NCI-H345 (cell line): ENCODE data around the gene LAMTOR4.
A peak's percentile ranks its signal among the peaks of the same experiment; 100 is the strongest.

Experiments
- DNase-seq: peaks from one replicate; lab custom pipeline; 2025; lab: John Stamatoyannopoulos, UW

The LAMTOR4 gene

DNA sequence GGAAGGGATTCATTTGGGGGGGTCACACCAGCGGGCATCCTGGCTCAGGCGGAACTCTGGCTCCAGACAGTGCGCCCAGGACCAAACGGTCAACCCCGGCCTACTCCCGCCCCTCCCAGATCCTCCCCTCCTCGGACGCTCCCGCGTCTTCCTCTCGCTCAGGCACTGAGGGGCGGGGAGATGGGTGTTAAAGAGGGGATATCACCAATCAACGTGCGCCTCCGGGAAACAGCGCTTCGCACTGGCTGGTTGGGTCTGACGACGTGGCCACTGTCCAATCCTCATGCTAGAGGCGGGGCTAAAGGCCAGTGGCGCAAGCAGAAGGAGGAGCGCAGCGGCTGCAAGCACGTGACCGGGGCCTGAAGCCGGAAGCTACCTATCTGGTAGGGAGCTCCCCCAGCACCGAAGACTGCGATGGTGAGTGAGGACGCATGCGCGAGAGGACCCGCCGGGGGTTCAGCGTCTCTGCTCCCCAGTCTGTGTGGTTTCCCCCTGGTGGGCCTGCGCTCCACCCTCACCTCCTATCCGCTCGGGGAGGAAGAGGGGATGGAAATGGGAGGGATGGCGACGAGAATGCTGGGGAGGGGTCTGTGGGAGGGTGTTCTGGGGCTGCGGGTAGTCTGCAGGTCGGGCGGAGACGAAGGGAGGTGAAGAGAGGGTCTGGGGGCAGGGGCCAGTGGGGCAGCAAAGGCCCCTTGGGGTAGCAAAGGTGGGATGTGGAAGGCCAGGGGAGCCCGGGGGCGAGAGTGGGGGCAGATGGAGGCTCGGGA, at the start of gene LAMTOR4:
LAMTOR4 (plus strand) TSS at position 360 of the 770 bp plus-strand sequence; CDS start at position 415, 55 bp downstream.
- peak; percentile 99 for DNase-seq

DNA sequence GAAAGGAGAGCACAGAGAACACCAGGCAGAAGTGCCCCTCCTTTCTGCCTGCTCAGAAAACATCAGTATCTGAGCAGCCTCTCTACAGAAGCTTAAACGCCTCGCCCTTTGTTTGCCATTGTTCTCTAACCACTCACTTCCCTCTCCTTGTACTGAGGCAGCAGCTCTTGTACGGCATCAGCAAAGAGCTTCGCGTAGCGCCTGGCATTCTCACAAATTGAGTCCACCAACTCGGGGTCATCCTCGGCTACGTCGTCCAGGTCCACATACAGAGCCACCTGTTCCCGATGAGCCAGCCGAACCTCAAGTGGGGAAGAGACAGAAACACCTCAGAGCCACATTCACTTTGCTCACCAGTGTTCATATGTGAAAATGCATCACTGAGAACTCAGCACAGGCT, 49.3 kb upstream of the LAMTOR4 start:
- DNase-seq: no peak

DNA sequence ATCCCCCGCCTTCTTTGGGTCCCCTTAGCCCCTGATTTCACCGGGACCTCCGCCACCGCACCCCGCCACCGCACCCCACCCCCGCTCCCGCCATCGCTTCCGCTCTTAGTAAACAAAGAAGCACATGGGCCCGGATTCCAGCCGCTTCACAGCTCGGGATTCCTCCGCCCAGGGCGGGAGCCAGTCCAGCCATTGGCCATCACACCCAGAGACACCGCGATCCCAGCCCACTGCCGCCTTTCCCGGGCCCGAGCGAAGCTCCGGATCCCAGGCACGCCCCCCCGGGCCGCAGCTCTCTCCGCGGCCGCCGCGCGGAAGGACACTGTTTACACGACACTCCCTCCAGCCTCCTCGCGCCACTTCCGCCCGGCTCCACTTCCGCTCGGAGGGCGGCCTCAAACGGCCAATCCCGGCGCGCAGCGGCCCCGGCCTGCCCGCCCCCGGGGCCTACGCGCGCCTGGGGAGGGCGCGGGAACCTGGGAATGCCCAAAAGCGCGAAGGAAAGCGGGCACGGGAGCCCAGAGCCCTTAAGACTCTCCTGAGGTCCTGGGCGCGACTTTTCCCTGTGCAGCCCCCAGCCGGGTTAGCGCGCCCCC, 48.2 kb upstream of the LAMTOR4 start:
- peak; percentile 96 for DNase-seq

DNA sequence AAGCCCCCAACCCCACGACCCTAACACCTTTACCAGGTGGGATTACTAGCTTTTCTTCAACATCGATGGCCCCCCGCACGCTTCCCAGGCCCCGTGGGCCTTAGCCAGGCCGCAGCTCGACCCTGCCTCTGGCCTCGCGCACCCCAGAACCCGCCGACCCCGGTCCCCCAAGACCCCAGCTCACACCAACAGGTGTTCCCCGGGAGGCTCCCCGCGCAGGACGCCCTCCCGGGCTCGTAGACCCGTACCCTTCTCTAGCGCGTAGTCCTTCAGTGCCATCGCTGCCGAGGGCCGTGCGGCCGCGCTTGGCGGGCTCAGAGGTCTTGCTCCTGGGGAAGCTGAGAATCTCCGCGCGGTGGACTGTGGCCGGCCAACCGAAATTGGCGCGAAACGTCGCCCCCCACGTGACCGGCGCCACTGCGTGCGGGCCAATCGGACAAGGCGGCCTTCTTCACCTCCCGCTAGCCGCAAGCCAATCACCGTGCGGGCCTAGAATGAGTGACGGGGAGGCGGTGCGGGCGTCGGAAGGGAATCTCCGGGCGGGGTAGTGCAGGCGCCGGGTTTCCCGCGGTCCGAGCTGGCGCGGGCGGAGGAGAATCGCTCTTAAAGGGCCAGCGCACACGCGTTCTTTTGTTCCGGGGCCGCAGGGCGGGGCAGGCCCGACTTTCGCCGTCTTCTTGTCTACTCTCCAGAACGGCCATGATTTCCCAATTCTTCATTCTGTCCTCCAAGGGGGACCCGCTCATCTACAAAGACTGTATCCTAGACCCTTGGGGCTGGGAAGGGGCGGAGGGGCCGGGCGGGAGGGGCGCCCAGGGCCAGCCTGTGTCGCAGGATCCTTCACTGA, 47.5 kb upstream of the LAMTOR4 start, which contains the start of the genes AP4M1 and MCM7:
AP4M1 (plus strand) TSS at position 628 of the 847 bp plus-strand sequence; CDS start at position 700, 72 bp downstream.
MCM7 (minus strand) TSS at position 382 of the 847 bp plus-strand sequence; CDS start at position 279, 103 bp downstream.
- DNase-seq: peak; percentile 99

DNA sequence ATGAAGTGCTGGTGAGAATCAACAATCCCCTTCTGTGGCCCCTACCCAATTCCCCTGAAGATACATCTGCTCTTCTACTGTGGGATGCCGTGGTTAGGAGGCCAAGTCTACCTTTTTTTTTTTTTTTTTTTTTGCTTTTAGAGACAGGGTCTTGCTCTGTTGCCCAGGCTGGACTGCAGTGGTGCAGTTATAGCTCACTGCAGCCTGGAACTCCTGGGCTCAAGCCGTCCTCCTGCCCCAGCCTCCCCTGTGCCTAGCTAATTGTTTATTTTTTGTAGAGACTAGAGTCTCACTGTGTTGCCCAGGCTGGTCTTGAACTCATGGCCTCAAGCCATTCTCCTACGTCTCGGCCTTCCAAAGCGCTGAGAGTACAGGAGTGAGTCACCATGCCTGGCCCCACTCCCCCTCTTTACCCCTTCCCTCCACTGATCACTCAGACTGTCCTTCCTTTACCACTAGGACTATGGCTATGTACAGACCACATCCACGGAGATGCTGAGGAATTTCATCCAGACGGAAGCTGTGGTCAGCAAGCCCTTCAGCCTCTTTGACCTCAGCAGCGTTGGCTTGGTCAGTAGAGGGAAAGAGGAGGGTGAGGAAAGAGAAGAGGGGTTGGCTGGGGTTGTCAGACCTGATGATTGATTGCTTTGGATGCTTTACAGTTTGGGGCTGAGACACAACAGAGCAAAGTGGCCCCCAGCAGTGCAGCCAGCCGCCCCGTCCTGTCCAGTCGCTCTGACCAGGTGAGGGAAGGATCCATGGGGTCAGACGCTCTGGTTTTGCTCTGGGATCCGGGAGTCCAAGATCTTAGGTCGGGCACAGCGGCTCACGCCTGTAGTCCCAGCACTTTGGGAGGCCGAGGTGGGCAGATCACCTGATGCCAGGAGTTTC, 45.5 kb upstream of the LAMTOR4 start:
- DNase-seq: no peak

DNA sequence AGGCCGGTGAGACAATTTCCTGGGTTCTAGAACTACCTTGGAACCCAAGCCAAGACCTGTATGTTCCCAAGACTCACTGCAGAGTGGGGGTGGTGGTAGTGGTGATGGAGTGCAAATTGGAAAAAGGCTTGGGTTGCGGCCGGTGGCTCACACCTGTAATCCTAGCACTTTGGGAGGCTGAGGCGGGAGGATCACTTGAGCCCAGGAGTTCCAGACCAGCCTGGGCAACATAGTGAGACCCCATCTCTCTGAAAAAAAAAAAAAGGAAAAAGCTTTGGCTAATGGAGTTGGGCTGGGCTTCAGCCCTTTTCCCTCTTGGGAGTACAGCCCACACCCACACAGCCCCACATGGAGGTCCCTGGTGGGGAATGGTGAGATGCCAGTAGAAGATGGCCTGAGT, 43.2 kb upstream of the LAMTOR4 start:
- no peak for DNase-seq

DNA sequence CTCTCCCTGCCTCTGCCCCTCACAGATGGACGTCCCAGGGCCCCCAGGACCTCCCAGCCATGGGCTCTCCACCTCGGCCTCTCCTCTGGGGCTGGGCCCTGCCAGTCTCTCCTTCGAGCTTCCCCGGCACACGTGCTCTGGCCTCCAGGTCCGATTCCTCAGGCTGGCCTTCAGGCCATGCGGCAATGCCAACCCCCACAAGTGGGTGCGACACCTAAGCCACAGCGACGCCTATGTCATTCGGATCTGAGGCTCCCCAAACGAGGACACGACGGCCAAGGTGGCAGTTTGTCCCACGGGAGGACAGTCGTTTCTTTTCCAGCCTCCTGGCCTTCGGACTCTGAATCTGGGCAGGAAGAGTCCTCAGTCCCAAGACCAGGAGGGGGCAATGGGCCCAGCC, 42.1 kb upstream of the LAMTOR4 start:
- no peak for DNase-seq

DNA sequence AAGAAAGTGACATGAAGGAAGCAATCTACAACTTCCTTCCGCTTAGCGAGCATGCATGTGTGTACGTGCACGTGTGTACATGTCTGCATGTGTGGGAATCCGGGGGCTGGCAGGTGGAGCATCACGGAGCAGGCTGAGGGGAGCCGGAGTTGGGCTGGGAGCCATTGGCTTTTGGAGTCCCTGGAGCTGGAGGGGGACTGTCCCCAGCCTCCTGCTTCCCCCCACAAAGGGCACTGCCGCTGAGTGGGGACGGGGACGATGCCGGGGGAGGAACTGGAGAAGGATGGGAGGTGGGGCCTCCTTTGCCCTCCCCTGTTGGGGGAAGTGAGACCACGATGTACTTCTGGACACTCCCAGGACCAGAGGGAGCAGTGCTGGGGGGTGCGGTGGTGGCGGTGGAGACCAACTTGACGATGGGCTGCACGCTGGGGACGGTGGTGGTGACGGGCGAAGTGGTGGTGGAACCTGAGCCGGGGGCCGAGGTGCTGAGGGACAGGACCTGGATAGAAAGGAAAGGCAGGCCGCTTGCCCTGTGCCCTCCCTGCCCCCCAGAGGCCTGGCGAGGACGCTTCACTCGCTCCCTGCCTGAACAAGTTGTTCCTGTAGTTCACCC, 41.5 kb upstream of the LAMTOR4 start:
- DNase-seq: no peak

DNA sequence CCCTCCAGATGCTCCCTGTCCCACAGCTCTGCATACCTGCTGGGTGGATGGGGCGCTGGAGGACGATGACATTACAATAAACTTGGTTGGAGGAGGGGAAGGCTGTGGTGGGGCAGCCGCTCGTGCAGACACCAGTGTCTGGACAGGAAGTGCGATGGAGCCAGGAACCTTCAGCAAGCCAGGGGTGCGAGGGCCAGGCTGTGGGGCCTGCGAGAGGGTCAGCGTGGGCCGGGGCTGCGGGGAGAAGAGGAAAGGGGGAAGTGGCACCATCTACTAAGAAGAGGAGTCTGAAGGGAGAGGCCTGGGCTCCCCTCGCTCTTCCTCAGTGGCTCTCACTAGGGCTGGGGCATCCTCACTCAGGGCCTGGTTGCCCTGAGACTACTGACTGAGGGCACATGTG, 40.8 kb upstream of the LAMTOR4 start:
- no peak for DNase-seq

DNA sequence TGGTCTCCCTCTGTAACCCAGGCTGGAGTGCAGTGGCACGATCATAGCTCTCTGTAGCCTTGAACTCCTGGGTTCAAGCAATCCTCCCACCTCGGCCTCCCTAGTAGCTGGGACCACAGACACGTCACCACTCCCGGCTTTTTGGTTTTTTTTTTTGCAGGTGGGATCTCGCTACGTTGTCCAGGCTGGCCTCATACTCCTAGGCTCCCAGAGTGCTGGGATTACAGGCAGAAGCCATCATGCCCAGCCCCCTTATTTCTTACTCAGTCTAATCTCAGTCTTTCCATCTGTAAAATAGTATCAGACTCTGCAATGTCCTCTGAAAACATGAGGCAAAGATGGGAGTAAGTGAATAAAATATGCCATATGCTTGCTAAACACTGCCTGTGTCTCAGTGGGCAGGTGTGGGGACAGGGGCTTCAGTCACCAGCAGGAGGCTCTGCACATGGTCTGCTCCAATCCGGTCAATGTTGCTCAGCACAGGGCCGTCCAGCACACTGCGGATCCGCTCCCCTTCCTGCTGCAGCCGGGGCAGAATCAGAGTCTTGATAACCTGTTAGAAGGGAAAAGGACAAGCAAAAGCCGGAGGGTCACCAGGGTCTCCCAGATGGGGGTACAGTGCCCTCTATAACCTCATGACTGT, 39.1 kb upstream of the LAMTOR4 start:
- no peak for DNase-seq

DNA sequence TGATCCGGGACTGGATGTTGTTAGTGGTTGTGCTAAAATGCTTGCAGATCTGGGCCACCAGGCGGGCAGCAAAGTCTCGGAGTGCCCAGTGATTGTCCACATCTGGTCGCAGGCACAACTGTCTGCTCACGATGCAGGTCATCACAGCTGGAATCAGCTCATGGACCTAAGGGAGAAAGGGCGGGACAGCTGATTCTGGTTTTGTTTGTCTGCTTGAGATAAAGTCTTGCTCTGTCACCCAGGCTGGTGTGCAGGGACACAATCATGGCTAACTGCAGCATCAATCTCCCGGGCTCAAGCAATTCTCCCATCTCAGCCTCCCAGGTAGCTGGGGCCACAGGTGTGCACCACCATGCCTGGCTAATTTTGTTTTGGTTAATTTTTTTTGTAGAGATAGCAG, 37.6 kb upstream of the LAMTOR4 start:
- DNase-seq: no peak

DNA sequence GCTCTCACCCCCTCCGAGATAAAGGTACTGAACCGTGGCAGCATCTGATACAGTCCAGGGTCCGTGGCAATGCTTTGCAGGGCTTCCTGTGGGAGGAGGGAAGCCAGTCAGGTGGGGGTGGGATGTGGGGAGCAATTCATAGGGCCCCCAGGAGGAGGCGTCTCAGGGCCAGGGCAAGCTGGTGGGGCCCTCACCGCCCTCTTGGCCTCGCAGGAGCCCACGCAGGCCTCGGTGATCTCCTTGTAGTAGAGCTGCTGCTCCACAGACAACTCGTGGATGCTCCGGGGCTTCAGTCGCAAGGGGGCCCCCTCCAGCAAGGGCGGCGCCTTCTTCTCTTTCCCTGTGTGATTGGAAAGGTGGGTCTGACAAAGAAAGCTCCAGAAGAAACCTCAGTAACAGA, 36.8 kb upstream of the LAMTOR4 start:
- no peak for DNase-seq

DNA sequence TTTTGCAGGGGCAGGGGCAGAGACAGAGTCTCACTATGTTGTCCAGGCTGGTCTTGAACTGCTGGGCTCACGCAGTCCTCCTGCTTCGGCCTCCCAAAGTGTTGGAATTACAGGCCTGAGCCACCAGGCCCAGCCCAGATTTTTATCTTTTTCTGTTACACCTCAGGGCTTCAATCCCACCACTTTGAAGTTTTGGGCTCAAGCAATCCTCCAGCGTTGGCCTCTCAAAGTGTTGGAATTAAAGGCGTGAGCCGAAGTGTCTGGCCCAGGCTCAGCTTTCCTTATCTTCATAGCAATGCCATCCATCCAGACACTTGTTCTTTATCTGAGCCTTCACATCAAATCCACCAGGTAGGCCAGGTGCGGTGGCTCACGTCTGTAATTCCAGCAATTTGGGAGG, 33.7 kb upstream of the LAMTOR4 start:
- DNase-seq: no peak

DNA sequence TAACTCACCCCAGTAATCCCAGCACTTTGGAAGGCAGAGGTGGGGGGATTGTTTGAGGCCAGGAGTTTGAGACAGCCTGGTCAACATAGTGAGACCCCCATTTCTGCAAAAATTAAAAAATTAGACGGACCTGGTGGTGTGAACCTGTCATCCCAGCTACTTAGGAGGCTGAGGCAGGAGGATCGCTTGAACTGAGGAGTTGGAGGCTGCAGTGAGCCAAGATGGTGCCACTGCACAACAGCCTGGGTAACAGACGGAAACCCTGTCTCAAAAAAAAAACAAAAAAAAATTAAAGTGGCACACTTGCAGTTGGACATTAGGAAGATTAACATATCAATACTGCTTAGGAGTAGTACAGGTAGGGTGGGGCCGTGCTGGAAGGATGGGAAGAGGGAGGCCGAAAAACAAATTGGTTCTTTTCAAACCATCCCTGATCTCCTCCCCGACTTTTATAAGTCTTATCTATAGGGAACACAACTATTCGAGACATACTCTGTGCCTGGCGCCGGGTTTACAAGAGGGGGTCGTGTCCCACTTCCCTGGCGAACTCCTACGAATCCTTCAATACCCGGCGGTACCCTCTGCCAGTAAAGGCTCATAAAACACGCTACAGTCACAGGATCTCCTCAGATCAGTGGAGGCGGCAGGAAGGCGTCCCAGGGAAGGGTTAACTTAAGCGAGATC, 30.2 kb upstream of the LAMTOR4 start:
- DNase-seq: no peak

DNA sequence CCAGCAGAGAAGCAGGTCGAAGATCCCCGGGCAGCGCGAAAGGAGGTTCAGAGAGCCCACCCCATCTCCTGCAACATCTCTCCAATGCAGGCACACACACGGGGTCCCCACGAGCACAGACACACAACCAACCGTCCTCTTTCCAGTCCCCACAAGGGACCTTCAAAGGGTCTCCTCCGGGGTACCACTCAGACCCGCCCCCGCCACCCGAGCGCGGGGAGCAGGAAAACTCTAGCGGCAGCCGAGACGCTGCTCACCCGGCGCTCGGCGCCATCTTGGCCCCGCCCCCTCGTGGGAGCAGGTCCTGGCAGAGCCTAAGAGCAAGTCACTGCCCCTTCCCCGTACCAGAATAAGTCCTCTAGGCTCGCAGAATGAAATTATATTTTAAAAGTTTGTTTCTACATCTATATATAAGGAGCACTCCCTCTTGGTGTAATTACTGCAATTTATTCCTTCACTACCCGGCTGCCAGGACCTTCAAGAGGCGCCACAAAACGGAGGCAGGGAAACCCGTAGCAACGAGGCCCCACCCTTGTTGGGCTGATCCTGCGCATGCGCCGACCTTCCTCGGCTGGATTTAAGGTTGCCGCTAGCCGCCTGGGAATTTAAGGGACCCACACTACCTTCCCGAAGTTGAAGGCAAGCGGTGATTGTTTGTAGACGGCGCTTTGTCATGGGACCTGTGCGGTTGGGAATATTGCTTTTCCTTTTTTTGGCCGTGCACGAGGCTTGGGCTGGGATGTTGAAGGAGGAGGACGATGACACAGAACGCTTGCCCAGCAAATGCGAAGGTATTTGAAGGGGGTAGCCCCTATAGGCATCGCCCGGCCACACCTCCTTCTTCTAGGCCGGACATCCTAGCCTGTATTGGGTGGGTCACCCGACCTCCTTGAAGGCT, 29.4 kb upstream of the LAMTOR4 start, which contains the start of the genes CNPY4 and TAF6:
CNPY4 (plus strand) TSS at position 563 of the 898 bp plus-strand sequence; CDS start at position 674, 111 bp downstream.
TAF6 (minus strand) TSS at position 287 of the 898 bp plus-strand sequence. CDS start 5,149 bp downstream, outside the sequence.
- peak; percentile 95 for DNase-seq

DNA sequence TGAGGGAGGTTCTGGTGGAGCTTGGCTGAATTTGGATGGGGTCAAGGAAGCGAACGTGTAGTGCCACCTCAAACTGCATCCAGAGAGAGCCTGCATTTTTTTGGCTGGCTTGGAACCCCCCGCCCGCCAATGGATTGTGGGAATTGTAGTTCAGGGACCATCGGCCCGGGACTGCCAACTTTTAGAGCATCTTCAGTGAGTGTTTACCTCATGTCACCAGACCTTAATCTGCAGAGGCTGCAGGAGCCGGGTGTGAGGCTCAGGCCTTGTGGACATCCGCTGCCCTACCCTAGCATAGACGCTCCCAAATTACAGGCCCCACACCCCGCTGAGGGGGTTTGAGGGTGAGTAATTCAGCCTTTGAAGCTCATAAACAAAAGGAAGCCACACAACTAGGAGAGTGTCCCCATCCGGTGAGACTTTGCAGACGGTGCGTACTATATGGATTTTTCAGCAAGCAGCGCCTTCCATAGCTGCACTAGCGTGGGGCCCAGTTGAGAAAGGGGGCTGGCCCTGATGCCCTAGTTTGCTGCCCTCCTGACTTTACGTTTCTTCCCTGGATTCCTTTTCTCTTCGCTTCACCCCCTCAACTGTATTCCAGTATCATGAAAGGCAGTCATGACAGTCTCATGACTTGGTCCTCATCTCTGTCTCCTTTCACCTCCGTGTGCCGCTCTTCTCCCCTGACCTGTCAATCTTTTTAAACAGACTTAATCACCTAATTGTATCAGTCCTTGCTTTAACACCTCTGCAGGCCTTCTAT, 28.6 kb upstream of the LAMTOR4 start:
- DNase-seq: peak; percentile 60

DNA sequence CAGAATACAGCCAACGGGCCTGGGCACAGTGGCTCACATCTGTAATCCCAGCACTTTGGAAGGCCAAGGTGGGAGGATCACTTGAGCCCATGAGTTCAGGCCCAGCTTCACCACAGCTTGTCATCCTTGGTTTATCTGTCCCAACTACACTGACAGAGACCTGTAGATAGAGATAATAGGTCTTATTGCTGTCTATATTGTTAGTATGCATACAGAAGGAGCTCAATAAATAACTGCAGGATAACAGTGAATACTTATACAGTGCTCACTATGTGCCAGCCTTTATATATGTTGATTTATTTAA, 28.0 kb upstream of the LAMTOR4 start:
- no peak for DNase-seq

DNA sequence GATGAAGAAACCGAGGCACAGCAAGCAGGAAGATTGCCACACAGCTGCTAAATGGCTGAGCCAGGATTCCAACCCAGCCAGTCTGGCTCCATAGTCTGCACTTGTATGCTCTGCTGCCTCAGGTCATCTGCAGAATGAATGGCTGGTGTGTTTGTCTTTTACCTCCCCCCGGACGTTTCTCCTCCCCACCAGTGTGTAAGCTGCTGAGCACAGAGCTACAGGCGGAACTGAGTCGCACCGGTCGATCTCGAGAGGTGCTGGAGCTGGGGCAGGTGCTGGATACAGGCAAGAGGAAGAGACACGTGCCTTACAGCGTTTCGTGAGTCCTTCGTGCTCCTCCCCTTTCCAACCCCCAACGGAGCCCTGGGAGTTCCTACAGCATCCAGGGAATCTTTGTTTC, 26.7 kb upstream of the LAMTOR4 start:
- DNase-seq: peak; percentile 98
